Measurements from ENCODE around the gene MEX3A. TPM values are rescaled to one million over a fixed set of nuclear protein-coding genes. Genes with fewer than 3 reads are reported as not detected.

The MEX3A gene
- total and polyA plus RNA-seq, 2 of the 8 experiments (the other 6 are each of a cell fraction or from before 2014, with no cell fraction given) = 34.1 to 52.4 TPM

- Histone ChIP-seq H2AK5ac (ENCODE audit: low read depth, low read length) (peak overlapping the region; percentile 24; the same call in 1 of the 2 replicates), H2BK120ac (replicated peaks; ENCODE audit: low read depth, low read length) (no peak overlapping the region), H4K8ac (ENCODE audit: extremely low read depth, insufficient read depth, low read length) (no peak overlapping the region), H3K14ac (ENCODE audit: insufficient read length) (no peak overlapping the region), H3K79me1 (ENCODE audit: low read depth, low read length) (peaks cover 15% of the 10 kb centered on the region), H3K27me3 (replicated peaks in 1 of 4; ENCODE audit: control insufficient read depth in 3 of 4, extremely low read depth in 1 of 4, insufficient read depth in 3 of 4, low read length in 3 of 4) (no peaks in the 10 kb centered on the region), H3K9ac (replicated peaks in 1 of 4; ENCODE audit: extremely low read depth in 1 of 4, low read depth in 3 of 4, low read length in 3 of 4) (no peak overlapping the region), H3K79me2 (ENCODE audit: control insufficient read depth in 1 of 2, insufficient read depth in 2 of 2, low read length in 2 of 2) (peaks cover 2 to 29% of the 10 kb centered on the region in 2 experiments), H3K27ac (ENCODE audit: low read depth, low read length) (no peak overlapping the region), H3K4me1 (replicated peaks in 1 of 4; ENCODE audit: control insufficient read depth in 3 of 4, insufficient read depth in 4 of 4, low read length in 3 of 4) (peaks cover 24 to 53% (median 43%) of the 10 kb centered on the region in 4 experiments), H3K36me3 (ENCODE audit: control insufficient read depth in 2 of 4, insufficient read depth in 4 of 4, low read length in 3 of 4) (peaks cover 4 to 31% (median 10%) of the 10 kb centered on the region in 4 experiments; a peak in 7 of 8 replicates), H2BK15ac (ENCODE audit: low read length) (peak overlapping the region; percentile 88; the same call in 1 of the 2 replicates), H2AFZ (ENCODE audit: low read length) (no peak overlapping the region), H4K20me1 (replicated peaks in 1 of 2; ENCODE audit: control insufficient read depth in 1 of 2, insufficient read depth in 2 of 2, low read length in 2 of 2) (peaks cover 6 to 20% of the 10 kb centered on the region in 2 experiments), H3K18ac (ENCODE audit: extremely low read depth, low read length) (no peak overlapping the region; the same call in 1 of the 2 replicates), H3K23me2 (ENCODE audit: low read depth, low read length) (peaks cover 1% of the 10 kb centered on the region; the same call in 1 of the 2 replicates), H3K56ac (replicated peaks; ENCODE audit: insufficient read length, low read depth, low read length) (no peak overlapping the region), H4K5ac (ENCODE audit: insufficient read length, low read depth, low read length) (no peak overlapping the region), H3K9me3 (ENCODE audit: insufficient read depth in 2 of 2, low read depth in 1 of 2, low read length in 1 of 2) (no peaks in the 10 kb centered on the region), H4K91ac (replicated peaks; ENCODE audit: insufficient read length, low read length) (no peak overlapping the region), H3K4ac (replicated peaks; ENCODE audit: insufficient read length, low read depth, low read length) (no peak overlapping the region), H2BK5ac (ENCODE audit: low read depth, low read length) (peak overlapping the region; percentile 35), H3K23ac (ENCODE audit: insufficient read length) (no peak overlapping the region), H2BK20ac (ENCODE audit: low read length) (peak overlapping the region; percentile 86; the same call in 1 of the 2 replicates), H2BK12ac (ENCODE audit: low read depth, low read length) (peak overlapping the region; percentile 75; the same call in 1 of the 2 replicates), H3K4me3 (ENCODE audit: extremely low read depth in 1 of 4, insufficient read depth in 2 of 4, low read depth in 3 of 4, low read length in 4 of 4) (no peak overlapping the region), H3K4me2 (ENCODE audit: insufficient read depth in 1 of 2, low read depth in 2 of 2, low read length in 2 of 2) (peak overlapping the region; percentile 12 to 17; a peak in 1 of 4 replicates)
- ChIA-PET POLR2A (ENCODE audit: partially characterized antibody) (interaction anchor here (0.5 to 9.7 kb wide), 18 partner anchors 8 to 537 kb away, joined by 3 to 88 read pairs (median 4); partner anchors contain the start of genes ARHGEF2, LAMTOR2, LMNA and MEX3A), CTCF (ENCODE audit: partially characterized antibody) (interaction anchor here (0.8 to 1.8 kb wide), 10 partner anchors 8 to 83 kb away, joined by 3 to 6 read pairs (median 4); no protein-coding TSS in a partner anchor)
- WGBS, 2 experiments (ENCODE audit: extremely low coverage in 1 of 2, insufficient coverage in 1 of 2, insufficient read length in 1 of 2, insufficient replicate concordance in 2 of 2, low coverage in 1 of 2, low lambda C conversion rate in 2 of 2, missing lambda C conversion rate in 1 of 2) = 0% methylated on average over 1 of the region's 1 CpG; no CpG with 5 or more reads in 1 of the 2 experiments
- no peak for TF ChIP-seq NRF1 (IDR thresholded peaks at IDR 0.05; ENCODE audit: low read depth, low read length)
- TF ChIP-seq POLR2A (IDR thresholded peaks at IDR 0.05; ENCODE audit: control extremely low read depth in 1 of 2, low read depth in 2 of 2, low read length in 2 of 2) = peak in 1 of 2 experiments; percentile 28; a peak in 1 of 3 replicates
- peak; percentile 38; the same call in 1 of the 2 replicates for TF ChIP-seq CEBPB (IDR thresholded peaks at IDR 0.05; ENCODE audit: low read depth, low read length)
- DNase-seq (ENCODE audit: low read depth in 1 of 2, low spot score in 2 of 2) (no peak), FAIRE-seq (no peak)
Measured at GRCh38 chr1:156073110-156073687, 9.1 kb downstream of the MEX3A start.

Measured in H1 (cell line).